Stimulated activated CD8-positive, alpha-beta memory T cell treated with anti-CD3 and anti-CD28 coated beads, Interleukin-2, amount 100 ng/mL, for 1 hour (primary cell): ENCODE measurements around the gene LBH.

Experiments
- DNase-seq, 2 donors: peaks; one replicate each; pipeline ENCODE4 v3.0.0-alpha.2; 2020; ENCODE audit warnings: low read depth in 2 of 2

The LBH gene

DNA sequence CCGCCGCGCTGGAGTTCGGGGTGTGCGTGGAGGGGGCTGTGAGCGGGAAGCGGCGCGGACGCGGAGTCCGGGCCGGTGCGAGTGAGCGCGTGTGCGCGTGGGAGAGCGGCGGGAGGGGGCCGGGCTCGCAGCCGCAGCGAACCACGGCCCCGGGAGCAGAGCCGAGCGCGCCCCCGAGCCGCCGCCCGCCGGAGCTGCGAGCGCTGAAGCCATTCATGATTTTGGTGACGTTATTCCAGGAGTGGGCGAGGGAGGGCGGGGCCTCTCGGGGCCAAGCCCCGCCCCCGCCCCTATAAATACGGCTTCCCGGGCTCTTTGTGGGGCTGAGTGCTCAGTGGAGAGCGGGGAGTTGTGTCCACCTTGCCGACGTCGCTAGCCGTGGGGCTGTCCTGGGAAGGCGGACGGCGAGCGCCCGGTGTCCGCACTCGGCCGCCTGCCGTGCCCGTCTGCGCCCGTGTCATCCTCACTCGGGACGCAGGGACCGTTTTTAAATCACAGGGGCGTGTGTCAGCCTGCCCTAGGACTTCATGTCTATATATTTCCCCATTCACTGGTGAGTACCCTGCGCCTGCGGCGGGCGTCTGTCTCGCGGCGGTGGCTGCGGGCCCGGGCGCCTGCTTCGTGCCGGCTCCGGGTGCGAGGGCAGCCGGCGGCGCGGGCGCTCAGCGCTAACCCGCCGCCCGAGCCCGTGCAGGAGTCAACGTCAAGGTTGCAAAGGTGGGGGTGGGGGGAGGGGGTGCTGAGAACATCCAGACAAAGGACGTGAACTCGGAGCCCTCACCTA, at the start of gene LBH:
TSS of gene LBH (plus strand) at position 323 of the 784 bp plus-strand sequence. CDS start at position 528, 205 bp downstream.
- DNase-seq: peak; percentile 81 to 87

DNA sequence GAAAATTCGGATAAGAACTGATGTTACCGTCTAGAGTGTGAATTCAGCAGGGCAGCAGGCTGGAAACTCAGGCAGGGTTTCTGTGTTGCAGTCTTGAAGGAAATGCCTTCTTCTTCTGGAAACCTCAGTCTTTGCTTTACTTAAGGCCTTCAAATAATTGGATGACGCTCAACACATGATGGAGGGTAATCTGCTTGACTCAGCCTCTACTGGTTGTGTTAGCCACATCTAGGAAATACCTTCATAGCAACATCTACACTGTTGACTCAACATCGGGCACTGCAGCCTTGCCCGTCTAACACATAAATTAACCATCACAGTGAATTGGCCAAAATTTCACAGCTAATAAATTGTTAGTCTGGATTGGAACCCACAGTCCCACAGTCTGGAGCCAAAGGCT, 47.3 kb upstream of the LBH start:
- no peak for DNase-seq

DNA sequence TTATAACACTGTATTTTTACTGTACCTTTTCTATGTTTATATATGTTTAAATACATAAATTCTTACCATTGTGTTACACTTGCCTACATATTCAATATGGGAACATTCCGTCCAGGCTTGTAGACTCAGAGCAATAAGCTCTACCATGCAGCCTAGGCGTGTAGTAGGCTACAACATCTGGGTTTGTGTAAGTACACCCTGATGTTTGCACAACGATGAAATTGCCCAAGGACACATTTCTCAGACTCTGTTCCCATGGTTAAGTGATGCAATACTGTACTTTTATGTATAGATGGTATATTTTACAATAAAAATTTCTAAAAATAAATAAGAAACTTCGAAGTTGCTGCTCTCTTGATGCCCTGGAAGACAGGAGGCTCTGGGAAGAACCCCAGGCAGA, 46.2 kb upstream of the LBH start:
- DNase-seq: no peak

DNA sequence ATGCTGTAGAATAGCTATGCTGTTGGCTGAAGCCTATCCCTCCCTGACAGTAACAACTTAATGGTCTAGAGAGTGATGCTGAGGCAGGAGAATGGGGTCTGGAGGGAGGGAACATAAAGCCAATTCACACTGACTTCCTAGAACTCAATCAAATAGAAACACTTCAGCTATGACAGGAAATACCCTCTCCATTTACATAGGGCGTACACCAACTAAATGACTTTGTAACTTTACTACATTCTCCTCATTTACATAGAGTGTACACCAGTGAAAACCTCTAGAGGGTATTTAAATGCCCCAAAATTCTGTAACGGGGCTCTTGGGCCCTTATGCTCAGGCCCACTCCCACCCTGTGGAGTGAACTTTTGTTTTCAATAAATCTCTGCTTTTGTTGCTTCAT, 43.0 kb upstream of the LBH start:
- no peak for DNase-seq

DNA sequence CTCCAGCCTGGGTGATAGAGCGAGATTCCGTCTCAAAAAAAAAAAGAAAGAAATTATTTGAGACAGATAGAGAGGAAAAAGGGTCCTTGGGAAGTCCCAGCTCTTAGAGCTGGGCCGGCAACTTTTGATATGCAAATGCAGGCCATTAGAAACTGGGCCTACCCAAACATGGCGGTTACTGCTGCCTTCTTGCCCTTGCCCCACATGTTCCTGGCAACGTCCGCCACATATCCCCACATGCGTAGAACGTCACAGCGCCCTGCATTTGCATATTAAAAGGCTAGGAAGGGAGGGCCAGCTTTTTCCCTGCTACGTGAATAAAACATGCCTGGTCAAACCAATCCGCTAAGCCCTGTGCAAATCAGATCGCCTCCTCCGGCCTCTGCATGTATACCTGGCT, 40.7 kb upstream of the LBH start:
- no peak for DNase-seq

DNA sequence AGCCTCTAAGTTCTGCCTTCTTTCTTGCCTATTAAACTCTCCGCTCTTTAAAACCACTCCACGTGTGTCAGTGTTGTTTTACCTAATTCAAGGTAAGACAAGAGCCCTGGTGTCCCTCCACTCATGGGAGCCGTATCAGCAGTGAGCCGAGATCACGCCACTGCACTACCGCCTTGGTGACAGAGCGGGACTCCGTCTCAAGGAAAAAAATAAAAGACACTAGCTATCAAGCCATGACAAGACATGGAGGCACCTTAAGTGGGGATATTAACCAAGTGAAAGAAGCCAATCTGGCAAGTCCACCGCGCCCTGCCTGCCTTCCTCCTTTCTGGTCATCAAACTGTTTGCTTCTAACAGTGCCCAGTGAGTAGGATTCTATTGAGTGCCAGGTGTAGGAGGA, 40.2 kb upstream of the LBH start:
- DNase-seq: no peak

DNA sequence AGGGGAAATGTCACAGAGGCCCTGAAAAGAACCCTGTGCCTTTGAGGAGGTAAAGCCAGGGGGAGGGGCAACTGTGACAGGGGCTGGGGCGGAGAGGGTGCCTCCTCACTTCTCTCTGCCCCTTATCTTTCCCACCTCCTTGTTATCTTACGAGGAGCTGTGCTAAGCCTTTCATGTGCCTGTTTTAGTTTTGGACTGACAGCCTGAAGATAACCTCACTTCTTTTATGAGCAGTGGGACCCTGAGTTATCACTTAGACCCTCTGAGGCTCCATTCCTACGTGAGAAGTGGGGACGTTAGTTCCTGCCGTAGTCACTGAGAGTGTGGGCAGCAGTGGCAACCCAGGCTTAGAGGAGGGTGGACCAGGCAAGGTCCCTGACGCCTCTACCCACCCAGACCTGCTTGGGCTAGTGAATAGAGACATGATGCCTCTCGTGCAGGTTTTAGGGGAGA, 39.5 kb upstream of the LBH start:
- DNase-seq: no peak

DNA sequence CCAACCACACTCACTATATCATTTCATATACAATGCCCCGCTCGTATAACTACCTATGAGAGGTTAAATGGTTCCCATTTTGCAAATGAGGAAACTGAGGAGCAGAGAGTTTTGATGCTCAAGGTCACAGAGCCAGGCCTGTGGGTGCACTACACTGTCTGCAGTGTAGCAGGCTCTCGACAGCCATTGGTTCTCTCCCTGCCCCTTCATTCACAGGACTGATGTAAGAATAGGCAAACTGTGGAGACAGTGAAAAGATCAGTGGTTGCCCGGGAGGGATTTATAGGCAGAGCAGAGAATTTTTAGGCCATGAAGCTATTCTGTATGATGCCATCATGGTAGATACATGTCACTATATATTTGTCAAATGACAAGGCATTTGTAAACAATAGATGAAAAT, 39.0 kb upstream of the LBH start:
- no peak for DNase-seq

DNA sequence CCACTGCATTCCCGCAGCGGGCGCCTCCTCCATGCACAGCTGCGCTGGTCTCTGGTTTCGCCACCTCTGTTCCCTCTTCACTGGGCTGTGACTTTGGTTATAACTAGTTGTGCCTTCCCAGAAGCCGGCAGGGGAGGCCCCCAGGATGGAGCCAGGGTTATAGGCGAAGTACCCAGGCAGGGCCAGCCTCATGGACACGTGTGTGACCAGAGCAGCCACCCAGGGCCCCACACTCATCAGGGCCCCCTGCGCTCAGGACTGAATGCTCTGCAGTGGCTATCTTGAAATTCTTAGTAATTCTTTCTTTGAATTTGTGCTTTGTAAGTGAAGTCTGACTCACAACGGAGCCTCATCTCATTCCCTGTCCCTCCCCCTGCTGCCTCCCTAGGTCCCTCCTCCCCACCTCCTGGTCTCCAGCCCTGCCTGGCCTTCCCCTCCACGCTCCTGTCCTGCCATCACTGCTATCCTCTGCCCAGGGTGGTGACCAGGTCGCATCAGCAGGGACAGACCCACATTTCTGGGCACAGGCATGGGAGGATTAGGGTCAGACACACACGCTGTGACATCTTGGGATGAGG, 38.1 kb upstream of the LBH start:
- DNase-seq: no peak

DNA sequence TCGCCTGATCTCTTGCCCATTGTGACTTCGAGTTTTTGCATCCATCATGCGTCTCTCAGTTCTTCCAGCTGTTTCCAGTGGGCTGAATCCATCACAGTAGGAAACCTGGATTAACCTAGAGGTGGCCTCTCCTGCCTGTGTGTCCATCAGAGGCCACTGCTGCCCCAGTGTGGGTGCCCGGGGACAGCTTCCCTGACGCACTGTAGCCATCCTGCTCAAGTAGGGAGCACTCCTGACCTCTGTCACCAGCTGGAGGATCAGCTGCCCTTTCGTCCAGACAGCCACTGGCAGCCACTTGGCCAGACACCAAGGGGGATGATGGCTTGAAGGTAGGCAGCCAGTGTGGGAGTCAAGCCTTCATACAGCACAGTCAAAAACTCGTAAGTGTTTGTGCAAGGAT, 36.9 kb upstream of the LBH start:
- DNase-seq: no peak

DNA sequence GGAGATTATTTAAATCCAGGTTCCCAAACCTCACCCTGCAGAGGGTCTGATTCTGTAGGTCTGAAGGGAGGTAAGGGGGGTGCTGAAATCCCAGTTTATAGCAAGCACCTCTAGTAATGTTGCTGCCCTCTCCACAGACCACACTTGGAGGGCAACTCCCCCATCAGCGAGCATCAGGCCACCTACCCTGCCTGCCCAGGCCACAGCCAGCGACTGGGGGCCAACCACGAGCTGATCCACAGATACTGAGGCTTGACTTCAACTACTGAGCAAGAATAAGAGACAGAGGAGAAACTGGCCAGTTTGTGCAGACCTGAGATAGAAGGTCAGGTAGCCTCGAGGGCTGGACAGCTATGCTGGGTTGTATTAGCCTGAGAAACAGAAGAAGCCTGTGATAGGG, 36.3 kb upstream of the LBH start:
- no peak for DNase-seq

DNA sequence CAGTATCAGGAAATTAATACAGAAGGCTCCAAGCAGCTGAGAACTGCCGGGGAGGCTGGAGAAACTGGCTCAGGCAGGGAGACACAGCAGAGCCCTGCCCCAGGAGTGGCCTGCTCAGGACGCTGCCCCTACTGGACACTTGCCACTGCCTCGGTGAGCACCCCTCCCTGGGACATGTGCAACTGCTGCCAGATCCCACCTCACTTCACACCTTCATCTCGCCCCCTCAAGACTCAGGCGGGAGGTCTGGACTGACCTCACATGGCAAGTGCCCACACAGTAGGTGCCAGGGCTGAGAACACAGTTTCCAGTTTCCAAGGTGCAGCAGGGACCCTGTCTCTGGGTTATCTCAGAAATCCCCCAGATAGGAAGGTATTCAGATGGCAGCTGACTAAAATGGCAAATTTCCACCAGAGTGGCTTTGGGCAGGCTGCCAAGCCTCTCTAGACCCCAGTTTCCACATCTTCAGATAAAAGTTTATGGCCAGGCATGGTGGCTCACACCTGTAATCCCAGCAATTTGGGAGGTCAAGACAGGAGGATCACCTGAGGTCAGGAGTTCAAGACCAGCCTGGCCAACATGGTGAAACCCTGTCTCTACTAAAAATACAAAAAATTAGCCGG, 33.7 kb upstream of the LBH start:
- DNase-seq: no peak

DNA sequence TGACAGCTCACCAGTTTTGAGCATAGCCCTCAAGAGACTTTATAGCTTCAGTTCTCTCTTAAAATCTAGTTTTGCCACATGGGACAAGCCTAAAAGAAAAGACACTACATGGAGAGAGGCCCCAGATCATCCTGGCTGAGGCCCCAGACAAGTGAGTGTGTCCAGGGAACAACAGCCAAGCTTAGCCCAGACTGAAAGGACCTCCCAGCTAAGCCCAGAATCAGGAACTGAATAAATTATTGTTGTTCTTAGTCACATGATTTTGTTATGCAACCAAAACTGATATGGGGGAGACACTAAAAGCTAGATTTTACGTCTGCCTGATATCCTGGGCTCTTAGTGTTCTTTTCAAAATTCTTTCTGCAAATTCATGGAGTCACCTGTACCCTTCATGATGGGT, 29.3 kb upstream of the LBH start:
- no peak for DNase-seq

DNA sequence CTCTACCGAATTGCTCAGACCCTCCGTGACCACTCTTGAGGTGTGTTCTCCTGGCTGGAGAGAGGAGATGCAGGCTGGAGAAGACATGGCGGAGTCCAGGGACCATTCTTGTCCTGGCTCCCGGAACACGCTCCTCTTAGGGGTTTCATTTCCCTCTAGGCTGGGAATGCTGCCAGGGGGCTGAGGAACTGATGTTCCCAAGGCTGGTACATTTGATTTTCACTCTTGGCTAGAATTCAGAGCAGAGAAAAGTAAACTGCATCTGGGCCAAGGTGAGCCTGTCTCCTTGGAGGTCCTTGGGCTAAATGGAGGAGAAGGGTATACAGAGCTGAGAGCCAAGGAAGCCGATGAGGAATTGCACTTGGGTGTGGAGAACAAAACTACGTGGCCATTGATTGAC, 28.2 kb upstream of the LBH start:
- DNase-seq: no peak

DNA sequence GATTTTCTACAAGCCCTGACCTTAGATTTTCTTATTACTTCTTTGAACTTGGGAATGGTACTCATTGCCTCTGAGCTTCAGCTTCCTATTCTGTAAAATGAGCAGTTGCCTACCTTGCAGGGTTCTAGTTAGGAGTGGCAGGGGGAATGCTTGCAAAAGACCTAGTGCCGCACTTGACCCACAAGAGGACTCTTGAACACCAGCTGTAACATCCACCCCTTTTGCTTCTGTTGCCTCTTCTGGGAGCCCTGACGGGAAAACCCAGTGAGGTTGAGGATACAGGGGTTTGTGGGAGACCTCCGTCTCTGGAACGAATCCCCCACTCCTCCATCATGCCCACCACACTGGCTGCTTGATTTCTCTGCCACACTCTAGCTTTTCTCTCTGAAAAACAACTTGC, 27.1 kb upstream of the LBH start:
- no peak for DNase-seq

DNA sequence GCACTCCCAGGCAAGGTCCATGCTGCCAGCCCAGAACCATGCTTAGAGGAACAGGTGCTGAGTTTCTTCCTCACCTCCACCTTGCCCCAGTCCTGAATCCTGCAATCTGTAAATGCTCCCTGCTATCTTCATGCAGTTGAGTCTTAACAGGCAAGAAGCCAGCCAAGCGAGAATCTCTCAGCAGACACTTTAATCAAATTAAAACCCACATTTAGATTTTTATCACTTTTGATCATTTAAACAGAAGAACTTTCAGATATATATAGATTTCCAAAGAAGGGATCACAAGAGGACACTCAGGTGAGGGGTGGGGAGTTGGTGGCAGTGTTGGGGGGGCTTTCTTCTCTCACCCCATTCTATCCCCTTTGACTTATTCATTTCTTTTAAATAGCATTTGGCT, 25.9 kb upstream of the LBH start:
- DNase-seq: no peak

DNA sequence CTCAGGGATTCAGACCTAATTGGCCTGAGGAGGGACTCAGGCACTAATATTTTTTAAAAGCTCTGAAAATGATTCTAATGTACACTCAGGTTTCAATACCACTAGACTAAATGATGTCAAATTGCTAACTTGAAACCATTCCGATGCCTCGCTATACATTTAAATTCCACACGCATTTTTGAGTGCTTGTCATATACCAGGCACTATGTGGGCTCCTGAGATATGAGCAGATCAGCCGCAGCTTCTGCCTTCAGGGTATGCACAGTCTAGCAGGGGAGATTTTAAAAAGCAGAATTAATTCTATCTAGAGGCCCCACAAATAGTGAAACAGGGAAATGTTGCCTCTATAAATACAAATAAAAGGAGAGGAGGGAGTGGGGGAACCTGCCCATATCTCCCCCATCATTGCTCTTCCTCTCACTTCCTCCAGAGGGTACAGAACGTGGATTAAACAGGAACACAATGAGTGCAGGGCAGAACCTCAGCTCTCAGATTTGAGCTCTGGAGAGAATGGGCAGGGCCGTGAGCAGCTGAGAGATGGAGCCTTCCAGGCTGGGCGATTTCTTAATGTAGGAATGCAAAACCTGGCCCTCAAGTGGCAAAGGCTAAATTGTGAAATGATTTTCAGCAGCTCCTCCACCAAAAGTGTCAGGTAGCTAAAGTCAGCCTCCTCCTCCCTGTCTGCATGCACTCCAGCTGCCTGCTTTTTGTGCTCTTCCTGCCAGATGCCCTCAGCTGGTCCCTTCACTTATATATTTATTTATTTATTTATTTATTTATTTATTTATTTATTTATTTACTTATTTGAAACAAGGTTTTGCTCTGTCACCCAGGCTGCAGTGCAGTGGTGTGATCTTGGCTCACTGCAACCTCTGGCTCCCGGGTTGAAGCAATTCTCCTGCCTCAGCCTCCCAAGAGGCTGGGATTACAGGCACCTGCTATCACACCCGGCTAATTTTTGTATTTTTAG, 24.6 kb upstream of the LBH start:
- DNase-seq: no peak

DNA sequence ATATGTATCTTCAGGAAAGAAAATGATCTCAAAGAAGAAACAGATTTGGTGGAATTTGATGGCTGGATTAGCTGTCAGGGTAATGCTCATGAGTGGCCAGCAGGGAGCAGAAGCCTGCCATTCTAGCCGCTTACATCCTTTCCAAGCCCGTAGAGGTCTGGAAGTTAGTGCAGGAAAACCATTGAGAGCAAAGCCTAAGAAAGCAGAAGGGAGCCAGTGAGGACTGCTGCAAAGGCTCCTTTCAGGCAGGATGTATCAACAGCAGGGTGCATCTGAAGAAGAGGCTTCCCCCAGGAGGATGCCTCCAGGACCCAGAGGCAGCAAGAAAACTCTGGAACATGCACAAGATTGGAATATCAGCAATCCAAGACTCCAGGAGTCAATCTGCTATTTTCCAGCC, 22.9 kb upstream of the LBH start:
- no peak for DNase-seq

DNA sequence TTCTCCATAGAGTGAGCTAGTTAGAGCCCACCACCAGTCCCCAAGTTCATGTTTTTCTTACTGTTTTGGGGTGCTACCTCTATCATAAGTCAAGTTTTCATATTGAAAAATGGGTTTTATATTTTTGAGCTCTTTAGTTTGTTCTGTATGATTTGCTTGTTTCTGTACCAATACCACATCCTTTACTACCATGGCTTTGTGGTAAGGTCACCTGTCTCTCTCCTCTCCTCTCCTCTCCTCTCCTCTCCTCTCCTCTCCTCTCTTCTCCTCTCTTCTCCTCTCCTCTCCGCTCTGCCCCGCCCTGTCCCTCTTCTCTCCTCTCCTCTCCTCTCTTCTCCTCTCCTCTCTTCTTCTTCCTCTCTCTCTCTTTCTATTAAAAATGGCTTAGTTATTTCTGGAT, 22.1 kb upstream of the LBH start:
- DNase-seq: no peak

DNA sequence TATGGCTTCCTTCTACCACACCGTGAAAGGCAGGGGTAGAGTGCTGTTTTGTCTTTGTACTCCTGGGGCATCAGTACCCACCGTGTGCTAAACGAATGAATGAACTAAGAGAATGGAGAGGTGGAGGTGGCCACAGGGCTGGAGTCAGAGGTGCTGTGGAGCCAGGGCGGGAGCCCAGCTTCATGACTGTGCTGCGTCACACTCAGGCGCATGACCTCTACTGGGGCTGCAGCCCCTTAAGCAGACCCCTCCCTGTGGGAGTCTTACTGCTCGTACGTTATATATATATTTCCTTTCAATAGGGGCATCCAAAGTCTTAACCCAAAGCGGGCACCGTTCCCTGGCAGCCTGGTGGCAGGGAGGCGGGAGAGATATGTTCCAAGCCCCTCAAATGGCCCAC, 18.0 kb upstream of the LBH start:
- DNase-seq: no peak

DNA sequence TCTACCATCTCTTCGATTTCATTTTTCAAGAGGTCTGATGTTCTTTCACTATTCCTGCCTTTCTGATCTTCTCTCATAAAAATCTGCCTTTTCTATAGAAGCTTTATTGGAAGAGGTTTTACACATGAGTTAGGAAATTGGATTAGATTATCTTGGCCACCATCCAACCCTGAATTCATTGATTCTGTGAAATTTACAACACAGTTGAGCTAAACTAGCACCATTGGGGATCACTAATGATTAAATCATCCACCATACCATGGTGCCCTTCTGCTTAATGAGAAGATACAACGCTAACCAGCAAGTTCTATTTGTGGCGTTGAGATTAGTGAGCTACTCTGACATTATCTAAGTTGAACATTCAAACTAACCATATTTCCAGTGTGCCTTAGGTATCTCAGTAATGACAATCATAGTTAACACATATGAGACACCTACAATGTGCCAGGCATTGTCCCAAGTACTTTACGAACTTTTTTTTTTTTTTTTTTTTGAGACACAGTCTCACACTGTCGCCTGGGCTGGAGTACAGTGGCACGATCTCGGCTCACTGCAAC, 17.3 kb upstream of the LBH start:
- DNase-seq: no peak

DNA sequence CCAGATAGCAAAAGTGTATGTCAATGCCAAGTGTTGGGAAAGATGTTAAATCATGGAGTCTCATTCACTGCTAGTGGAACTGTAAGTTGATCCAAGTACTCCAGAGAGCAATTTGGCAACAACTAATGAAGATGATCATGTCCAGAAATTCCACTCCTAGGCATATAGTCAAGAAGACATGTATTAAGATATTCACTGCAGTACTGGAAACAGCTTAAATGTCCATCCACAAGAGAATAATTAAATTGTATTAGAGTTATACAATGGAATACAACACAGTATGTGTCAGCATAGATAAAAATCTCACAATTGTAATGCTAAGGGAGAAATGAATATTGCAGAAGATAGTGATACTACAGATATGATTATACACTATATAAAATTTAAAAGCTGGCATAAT, 15.2 kb upstream of the LBH start:
- no peak for DNase-seq
